Fibroblast of skin of abdomen (primary cell): Measurements from ENCODE around the gene FCHSD2.
A peak's percentile ranks its signal among the peaks of the same experiment; 100 is the strongest.
"Not testable (repeated sequence)": the region's sequence is repeated elsewhere in the genome, so short reads cannot be mapped to it uniquely, and the experiment has no call there.

Source experiments
- DNase-seq: peaks from one replicate; pipeline ENCODE4 v3.0.0-alpha.2; 2013

Gene FCHSD2

DNA sequence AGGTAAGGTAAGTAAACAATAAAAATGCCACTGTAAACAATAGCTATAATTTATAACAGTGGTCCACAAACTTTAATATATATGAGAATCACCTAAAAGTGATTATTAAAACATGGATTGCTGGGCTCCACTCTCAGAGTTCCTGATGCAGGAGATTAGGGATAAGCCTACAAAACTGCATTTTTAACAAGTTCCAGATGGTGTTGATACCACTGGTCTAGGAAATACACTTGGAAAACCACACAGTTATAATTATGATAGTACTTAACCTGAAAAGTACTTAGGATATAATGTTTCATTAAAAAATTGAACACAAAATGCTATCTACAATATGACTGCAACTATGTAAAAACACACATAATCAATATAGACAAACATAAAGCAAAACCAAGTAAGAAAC, 20.4 kb downstream of the FCHSD2 start:
- peak; percentile 42 for DNase-seq

DNA sequence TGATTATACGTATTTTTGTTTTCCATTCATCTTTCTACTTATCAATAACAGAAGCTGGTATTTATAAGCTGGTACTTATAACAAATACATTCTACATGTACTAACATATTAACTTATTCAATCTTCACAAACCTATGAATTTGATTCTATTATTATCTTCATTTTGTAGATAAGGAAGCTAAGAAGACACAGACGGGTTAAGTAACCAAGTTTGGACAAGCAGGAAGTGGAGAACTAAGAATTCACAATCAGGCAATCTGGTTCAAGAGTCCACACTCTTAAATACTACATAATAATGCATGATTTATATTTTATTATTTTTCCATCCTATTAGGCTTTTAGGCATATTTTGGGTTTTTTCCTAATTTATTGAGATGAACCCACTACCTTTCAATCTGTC, 25.0 kb downstream of the FCHSD2 start:
- no peak for DNase-seq

DNA sequence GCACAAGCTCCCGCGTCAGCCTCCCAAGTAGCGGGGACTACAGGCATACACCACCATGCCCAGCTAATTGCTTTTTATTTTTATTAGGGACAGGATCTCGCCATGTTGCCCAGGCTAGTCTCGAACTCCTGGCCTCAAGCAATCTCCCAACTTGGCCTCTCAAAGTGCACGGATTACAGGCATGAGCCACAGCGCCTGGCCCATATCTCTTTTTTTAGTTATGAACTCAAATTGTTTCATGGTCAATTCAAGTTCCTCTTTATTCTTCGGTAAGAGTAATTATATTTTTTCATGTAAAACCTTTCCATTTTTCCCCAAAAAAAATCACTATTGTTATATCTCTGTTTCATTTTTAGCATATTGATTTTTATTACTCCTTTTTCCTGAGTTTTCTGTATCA, 25.5 kb downstream of the FCHSD2 start:
- DNase-seq, result no peak

DNA sequence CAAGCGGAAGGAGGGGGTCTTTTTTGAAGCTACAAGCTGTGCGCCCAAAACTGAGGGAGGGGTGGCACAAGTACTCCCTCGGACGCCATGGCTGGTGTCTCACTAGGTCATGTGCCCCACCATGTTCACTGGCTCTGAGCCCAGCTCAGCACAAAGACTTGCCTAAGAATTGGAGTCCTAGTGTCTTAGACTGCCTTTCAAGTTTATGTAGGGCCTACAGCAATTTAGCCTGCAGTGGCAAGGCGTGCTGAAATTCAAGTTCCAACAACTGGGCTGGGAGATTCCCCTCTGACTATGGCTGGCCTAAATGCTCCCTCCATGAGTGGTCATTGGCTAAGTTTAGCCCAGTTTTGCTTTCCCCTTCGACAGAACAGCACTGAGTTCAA, 27.3 kb downstream of the FCHSD2 start:
- DNase-seq, result no peak

DNA sequence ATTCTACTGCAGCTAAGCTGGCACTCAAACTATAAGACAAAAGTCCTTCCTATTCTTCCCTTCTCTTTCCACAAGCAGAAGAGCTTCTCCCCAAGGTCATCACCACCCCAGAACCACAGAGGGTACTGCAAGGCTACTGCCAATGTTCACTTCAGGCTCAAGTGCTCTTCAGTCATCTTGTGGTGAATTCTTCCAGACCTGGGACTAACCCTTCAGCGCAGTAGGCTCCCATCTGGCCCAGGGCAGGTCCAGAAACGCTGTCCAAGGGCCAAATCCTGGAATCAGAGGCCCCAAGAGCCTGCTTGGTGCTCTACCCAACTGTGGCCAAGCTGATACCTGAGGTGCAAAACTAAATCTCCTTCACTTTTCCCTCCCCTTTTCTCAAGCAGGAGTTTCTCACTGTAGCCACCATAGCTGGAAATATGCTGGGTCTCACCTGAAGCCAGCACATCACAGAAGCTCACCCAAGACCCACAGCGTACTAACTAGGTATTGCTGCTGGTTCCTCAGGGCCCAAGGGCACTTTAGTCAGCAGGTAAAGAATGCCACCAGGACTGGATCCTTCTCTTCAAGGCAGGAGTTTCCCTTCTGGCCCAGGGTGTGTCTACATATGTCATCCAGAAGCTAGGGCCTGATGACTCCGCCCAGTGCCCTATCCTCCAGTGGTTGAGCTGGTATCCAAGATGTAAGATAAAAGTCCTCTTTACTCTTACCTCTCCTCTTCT, 27.8 kb downstream of the FCHSD2 start:
- no peak for DNase-seq

DNA sequence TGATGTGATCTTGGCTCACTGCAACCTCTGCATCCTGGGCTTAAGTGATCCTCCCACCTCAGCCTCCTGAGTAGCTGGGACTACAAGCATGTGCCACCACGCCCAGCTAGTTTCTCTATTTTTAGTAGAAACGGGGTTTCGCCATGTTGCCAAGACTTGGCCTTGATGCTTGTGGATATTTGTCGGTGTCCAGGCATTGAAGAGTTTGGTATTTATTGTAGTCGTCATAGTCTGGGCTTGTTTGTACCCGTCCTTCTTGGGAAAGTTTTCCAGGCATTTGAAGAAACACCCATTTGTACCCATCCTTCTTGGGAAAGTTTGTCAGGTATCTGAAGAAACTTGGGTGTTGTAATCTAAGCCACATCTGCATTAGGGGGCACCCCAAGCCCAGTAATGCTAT, 28.7 kb downstream of the FCHSD2 start:
- DNase-seq, result no peak

DNA sequence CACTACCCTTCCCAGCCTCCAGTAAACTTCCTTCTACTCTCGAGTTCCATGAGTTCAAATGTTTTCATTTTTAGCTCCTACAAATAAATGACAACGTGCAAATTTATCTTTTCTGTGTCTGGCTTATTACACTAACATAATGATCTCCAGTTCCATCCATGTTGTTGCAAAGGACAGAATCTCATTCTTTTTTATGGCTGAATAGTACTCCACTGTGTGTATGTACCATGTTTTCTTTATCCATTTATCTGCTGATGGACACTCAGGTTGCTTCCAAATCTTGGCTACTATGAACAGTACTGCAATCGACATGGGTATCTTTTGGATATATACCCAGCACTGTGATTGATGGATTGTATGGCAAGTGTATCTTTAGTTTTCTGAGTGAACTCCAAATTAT, 34.5 kb downstream of the FCHSD2 start:
- DNase-seq, result no peak

DNA sequence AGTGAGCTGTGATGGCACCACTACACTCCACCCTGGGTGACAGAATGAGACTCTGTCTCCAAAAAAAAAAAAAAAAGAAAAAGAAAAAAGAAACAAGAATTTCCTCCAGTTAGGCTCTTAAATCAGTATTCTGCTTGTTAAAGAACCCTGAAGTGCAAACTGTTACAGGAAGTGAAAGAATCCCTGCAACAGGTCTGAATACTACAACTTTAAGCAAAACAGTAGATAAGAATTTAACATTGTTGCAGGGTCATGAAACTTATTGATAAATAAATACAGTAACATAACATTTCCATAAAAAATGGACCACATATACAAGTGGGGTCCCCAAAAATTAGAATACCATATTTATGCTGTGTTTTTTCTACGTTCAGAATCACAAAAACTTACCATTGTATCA, 35.8 kb downstream of the FCHSD2 start:
- DNase-seq, result no peak

DNA sequence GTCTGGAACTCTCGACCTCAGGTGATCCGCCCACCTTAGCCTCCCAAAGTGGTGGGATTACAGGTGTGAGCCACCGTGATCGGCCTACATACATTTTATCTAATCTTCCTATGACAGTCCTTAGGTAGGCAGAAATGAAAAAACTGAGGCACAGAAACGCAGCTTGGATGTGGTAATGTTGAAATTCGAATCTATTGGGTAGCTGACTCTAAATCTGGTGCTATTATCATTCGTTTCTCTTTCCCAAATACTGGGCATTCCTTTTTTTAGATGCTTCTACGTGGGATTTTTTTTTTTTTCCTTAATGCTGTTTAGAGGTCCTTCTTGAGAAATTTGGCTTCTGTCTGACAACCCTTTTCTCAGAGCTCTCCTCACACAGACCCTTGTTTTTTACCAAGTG, 41.5 kb downstream of the FCHSD2 start:
- no peak for DNase-seq

DNA sequence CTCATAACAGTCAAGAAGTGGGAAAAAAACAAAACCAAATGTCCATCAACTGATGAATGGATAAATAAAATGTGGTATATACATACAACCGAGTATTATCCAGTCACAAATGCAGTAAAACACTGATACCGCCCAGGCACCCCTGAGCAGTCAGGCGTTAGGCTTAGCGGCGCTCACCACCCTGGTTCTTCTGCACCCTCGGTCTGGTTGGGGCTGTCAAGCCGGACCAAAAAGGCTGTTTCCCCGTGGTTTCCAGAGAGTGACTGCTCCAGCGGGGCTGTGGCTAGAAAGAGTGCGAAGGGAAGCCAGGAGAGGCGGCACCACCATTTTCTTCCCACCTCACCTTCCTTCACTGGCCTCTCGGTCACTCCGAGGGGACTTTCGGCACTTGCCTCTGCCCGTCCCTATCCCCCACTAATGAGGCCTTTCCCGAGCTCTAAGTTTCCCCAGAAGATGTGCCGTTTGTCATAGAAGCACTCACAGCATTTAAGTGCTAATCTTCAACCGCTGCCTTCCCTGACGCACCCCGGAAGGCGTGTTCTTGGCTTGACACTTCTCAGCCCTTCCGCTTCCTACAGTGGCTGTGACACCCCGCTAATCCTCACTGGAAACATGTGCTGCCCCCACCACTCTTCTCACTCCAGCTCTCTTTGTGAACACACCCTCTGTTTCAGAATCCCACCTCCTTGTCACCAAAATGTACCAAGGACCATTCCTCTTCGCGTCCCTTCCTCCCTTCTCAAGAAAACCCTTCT, 42.4 kb downstream of the FCHSD2 start:
- DNase-seq, result no peak

DNA sequence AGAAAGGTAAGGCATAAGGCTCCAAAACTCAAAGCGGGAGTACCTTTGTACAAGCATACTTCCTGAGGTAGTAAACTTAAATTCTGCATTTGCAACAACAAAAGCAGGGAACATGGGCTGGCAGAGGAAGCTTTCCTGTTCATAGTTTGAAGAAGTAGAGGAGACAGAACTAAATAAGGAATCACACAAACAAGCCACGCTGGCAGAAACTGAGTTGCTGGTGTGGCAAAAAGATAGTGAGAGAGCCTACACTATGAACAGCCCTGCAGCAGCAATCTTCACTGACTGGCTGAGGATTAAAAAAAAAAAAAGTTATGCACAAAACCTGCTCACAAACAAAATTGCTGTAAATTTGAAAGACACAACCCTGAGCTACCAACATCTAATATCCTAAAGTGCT, 46.5 kb downstream of the FCHSD2 start:
- DNase-seq, result no peak

DNA sequence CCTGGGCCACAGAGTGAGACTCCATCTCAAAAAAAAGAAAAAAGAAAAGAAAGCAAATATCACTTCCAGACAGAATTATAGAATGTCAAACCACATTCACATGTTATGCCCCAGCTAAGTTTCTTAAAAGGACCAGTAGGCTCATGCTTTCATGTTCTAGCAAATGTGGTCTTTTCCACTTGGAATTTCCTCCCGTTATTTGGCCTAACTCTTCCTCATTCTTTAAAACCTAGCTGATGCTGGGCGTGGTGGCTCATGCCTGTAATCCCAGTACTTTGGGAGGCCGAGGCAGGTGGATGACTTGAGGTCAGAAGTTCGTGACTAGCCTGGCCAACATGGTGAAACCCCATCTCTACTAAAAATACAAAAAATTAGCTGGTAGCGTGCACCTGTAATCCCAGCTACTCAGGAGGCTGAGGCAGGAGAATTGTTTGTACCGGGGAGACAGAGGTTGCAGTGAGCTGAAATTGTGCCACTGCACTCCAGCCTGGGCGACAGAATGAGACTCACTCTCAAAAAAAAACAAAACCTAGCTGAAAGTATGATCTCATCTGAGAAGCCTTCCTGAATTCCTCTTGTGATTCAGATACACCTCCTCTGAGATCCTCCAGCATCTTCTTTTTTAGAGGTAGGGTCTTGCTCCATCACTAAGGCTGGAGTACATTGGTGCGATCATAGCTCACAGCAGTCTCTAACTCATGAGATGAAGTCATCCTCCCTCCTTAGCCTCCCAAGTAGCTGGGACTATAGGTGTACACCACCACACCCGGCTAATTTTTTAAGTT, 50.4 kb downstream of the FCHSD2 start:
- no peak for DNase-seq

DNA sequence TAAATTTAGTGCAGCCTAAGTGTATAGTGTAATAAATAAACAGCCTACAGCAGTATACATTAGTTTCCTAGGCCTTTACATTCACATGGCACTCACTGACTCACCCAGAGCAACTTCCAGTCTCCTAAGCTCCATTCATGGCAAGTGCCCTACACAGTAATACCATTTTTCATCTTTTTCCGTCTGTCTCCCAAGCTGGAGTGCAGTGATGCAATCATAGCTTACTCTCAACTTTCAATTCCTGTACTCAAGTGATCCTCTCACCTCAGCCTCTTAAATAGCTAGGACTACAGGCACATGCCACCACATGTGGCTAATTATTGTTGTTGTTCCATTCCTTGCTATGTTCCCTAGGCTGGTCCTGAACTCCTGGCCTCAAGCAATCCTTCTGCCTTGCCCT, 54.4 kb downstream of the FCHSD2 start:
- peak; percentile 13 for DNase-seq

DNA sequence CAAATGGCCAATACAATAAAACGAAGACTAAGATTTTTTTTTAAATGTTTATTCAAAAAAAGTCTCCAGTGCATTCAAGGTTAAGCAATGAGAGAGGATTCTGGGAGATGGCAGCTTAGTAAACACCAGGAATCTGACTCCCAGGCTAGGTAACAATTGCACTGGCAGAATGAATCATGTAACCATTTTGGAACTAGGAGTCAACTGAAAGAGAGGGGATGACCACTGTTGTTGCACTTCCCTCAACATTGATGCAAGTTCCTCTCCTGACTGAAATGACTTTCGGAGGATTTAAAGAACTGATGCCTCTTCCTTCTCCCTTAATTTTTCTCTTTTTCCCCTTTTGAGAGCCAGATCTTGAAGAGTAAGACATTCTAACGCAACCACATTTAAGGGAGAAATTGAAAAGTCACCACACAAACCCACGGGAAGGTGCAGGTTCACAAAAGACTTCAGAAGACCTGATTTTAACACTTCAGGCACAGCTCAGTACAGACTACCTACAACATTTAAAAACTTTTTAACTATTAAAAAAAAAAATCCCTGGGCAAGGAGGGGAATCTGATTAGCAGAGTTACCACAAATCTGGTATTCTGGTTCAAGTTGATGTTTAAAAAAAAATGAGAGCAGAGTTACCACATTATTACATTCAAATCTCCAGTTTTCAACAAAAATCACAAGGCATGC, 56.8 kb downstream of the FCHSD2 start:
- no peak for DNase-seq

DNA sequence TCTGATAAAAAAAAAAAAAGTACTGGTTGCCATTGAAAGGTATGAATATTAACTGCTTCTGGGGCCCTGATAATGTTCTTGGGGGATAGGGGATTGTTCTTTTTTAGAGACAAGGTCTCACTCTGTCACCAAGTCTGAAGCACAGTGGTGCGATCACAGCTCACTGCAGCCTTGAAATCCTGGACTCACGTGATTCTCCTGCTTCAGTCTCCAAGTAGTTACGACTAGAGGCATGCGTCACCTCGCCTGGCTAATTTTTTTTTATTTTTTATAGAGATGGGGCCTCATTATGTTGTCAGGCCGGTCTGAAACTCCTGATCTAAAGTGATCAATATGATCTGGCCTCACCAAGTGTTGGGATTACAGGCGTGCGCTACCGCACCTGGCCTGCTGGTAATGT, 63.5 kb downstream of the FCHSD2 start:
- DNase-seq, result no peak

DNA sequence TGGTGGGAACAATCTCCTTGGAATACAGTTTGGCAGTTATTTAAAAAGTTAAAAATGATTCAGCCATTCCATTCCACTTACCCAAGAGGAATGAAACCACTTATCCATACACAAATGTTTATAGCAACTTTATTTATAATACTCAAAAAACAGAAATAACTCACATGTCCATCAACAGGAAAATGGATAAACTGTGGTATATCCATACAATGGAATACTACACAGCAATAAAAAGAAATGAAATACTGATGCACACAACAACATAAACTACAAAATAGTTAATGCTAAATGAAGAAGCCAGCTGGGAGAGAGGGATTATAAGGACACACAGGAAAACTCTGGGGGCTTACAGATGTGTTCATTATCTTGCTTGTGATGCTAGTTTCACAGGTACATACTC, 64.7 kb downstream of the FCHSD2 start:
- DNase-seq, result no peak

DNA sequence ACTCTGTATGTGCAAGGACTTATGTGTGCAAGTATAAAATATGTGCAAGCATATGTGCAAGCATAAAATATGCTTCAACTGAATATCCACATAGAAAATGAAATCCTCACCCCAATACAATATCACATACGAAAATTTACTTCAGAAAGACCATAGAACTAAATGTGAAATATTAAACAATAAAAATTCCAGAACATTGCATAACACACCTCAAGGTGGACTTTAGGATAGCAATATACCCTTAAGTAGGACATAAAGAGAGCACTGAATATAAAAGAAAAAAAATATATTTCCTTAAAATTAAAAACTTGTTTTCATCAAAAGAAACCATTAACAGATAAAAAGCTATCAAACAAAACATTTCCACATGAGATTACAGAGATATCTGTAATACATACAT, 67.8 kb downstream of the FCHSD2 start:
- no peak for DNase-seq

DNA sequence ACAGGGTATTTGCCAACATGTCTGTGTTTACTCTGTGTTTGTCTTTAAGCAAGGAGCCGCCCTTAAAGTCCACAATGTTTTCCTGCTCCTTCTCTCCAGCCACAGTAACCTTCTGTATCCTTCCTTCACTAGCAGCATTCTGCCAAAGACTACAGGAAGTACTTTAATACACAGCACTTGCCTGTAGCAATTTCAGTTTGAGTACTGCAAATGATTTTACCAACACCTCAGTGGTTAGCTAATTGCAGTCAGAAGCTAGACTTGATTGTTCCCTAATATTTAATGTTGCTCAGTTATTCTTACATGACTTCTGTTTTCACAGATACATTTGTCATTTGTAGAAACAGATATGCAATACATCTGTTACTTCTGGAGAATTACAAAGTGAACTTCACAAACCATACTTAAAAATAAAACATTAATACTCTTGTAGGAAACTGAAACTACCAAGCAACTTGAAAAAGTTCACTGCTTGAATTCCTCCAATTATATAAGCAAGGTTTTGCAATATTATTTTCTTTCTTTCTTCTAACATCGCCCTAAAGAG, 69.1 kb downstream of the FCHSD2 start:
- no peak for DNase-seq

DNA sequence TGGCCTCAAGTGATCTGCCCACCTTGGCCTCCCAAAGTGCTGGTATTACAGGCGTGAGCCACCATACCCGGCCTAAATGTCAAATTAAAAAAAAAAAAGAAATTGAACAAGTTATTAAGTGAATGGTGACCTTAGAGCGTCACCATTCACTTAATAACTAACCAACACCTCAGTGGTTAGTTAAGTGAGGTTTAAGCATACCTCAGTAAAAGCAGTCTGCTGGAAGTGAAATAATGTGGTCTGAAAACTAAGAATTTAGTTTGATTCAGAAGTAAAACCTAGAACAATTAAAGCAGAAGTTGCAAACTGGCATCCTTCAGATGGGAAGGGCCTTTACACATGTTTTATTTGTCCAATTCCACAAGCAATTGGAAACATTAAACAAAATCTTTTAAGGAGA, 71.5 kb downstream of the FCHSD2 start:
- DNase-seq, result no peak

DNA sequence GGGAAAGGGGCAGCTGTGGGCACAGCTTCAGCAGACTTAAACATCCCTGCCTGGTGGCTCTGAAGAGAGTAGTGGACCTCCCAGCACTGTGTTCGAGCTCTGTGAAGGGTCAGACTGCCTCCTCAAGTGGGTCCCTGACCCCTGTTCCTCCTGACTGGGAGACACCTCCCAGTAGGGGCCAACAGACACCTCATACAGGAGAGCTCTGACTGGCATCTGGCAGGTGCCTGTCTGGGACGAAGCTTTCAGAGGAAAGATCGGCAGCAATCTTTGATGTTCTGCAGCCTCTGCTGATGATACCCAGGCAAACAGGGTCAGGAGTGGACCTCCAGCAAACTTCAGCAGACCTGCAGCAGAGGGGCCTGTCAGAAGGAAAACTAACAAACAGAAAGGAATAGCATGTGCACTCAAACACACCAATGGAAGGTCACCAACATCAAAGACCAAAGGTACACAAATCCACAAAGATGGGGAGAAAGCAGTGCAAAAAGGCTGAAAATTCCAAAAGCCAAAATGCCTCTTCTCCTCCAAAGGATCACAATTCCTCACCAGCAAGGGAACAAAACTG, 80.2 kb downstream of the FCHSD2 start:
- DNase-seq, result not testable (repeated sequence)

DNA sequence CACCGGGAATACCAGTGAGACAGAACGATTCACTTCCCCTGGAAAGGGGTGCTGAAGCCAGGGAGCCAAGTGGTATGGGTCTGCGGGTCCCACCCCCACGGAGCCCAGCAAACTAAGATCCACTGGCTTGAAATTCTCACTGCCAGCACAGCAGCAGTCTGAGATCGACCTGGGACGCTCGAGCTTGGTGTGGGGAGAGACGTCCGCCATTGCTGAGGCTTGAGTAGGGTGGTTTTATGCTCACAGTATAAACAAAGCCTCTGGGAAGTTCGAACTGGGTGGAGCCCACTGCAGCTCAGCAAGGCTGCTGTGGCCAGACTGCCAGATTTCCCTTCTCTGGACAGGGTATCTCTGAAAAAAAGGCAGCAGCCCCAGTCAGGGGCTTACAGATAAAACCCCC, 80.7 kb downstream of the FCHSD2 start:
- DNase-seq, result not testable (repeated sequence)

DNA sequence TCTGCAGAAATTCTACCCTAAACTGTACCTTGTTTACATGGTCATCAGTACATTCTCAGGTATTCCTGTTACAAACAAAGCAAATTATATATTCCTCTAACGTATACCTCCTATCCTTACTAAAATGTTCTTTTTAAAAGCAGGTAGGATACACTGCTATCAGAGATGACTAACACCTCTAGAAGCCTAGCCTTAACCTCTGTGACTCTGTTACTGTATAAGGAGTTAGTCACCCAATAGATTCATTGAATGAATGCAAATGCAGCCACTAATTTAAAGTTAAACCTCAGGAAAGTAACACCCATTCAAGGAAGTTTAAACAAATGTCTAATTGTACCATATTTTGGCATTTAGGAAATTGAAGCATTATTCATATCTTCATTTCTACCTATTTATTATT, 82.2 kb downstream of the FCHSD2 start:
- no peak for DNase-seq
